Ovary (tissue), 10 donors: ENCODE results near the gene ZNF296. TPM values are rescaled to one million over a fixed set of nuclear protein-coding genes. Genes with fewer than 3 reads are reported as not detected.

Experiments used
- DNase-seq, 5 donors: peaks; one replicate each; pipeline ENCODE4 v3.0.0-alpha.2; 2019 to 2020
- H3K27ac ChIP-seq, 2 donors: fragments of 200-600 bp; one replicate each; pipeline versions ENCODE4 v1.5.1 to v1.8.0; 2019 to 2022
- H3K27me3 ChIP-seq: fragments of 200-600 bp; one replicate; pipeline ENCODE4 v1.8.0; 2022
- H3K36me3 ChIP-seq: fragments of 200-600 bp; sonication (generic); one replicate; pipeline ENCODE4 v1.5.1; 2019
- H3K4me1 ChIP-seq: one replicate; pipeline ENCODE4 v1.8.1; 2013; ENCODE audit warnings: mild to moderate bottlenecking, moderate library complexity; ENCODE audit not compliant: insufficient read depth
- H3K4me3 ChIP-seq: fragments of 200-600 bp; sonication (generic); one replicate; pipeline ENCODE4 v1.5.1; 2017
- H3K9me3 ChIP-seq, 2 donors: fragments of 200-600 bp in 1 of 2; sonication (generic) in 1 of 2; one replicate each; pipeline versions ENCODE4 v1.5.1 to v1.8.1; 2013 to 2019; ENCODE audit warnings: mild to moderate bottlenecking in 1 of 2, moderate library complexity in 1 of 2
- EP300 ChIP-seq: sonication (generic); formaldehyde crosslinking; IDR thresholded peaks from one replicate; pipeline ENCODE4 v1.6.1; 2017; ENCODE audit warnings: antibody characterized with exemption
- POLR2A ChIP-seq: fragments of 450-650 bp; IDR thresholded peaks from one replicate; pipeline ENCODE4 v1.6.1; 2017; ENCODE audit warnings: antibody characterized with exemption, mild to moderate bottlenecking, moderate library complexity
- WGBS, 3 donors: extraction: QIAGEN DNeasy Blood & Tissue Kit in 1 of 3; methylation state at CpG; one replicate each; pipeline versions ENCODE4 v1.1.5 to v1.1.7; 2013 to 2017; 5-methylcytosine and 5-hydroxymethylcytosine counted together
- intact Hi-C, 4 donors: fragments of 100-400 bp; cut with DNase I; formaldehyde crosslinking; loops; one replicate each; pipeline versions ENCODE4 v1.11.0 to v1.15.1; 2022 to 2023
- long read RNA-seq, 3 donors: library from polyadenylated mRNA in 2 of 3; unstranded in 2 of 3; transcript quantifications; one replicate each; pipeline ENCODE4 v2.0.0 and lab custom pipeline, GENCODE V29; 2021 to 2026
- polyA plus RNA-seq, 2 donors: library from polyadenylated mRNA; stranded (reverse); fragments of 200-250 nt in 1 of 2; fragments of 350-450 nt in 1 of 2; fragmentation: Illumina TruSeq in 1 of 2; extraction: RNeasy Lipid Tissue Mini Kit (QIAGEN cat#74804) in 1 of 2; gene quantifications; one replicate each; pipeline ENCODE4 v1.2.3, GENCODE V29; 2013 to 2014
- total RNA-seq, 7 donors: library from RNA; depleted of rRNA in 2 of 7; stranded (reverse); fragments of >200 nt in 2 of 7; fragmentation: NEBNext Ultra II Directional in 3 of 7; extraction: Animal tissue kit (Norgen Biotek cat#: 25700) in 3 of 7; gene quantifications; one replicate each; pipeline versions ENCODE4 v1.1.0 to v1.2.4, GENCODE V29; 2016 to 2023
- TF ChIP-seq, protein P1 (sequence below), 3 donors: fragments of 450-650 bp in 2 of 3; fragments of 200-600 bp in 1 of 3; IDR thresholded peaks; one replicate each; pipeline versions ENCODE4 v1.5.1 to v1.8.0; 2016 to 2022; ENCODE audit warnings: antibody characterized with exemption in 3 of 3, mild to moderate bottlenecking in 1 of 3
- donor health status: DM: no; HTN: no; CAD: no; lungs with moderate emphysema.
- donor health status: DM: no; HTN: no; CAD: no.
- donor health status: Bipolar disorder and iron deficiency.
- donor health status: DM: yes; HTN: yes; CAD: no.
- donor health status: DM: no; HTN: no; CAD: no.
- donor health status: DM: yes; HTN: yes; CAD: no.

Gene ZNF296
- 1 to 10 TPM in 1 of 7 donors, under 1 TPM in 6; 0.24 to 2.4 (median 0.52) TPM for total RNA-seq
- polyA plus RNA-seq: under 1 TPM in 1 of 2 donors, not detected in 1; 0.29 TPM
- long read RNA-seq, donor 1: 0 reads
- long read RNA-seq, donor 2, partial matches to known transcripts: 0 of 3 reads
- long read RNA-seq, donor 2, other reads (novel, unspliced or antisense): 0 of 3 reads
- long read RNA-seq, donor 3: 0 reads

DNA sequence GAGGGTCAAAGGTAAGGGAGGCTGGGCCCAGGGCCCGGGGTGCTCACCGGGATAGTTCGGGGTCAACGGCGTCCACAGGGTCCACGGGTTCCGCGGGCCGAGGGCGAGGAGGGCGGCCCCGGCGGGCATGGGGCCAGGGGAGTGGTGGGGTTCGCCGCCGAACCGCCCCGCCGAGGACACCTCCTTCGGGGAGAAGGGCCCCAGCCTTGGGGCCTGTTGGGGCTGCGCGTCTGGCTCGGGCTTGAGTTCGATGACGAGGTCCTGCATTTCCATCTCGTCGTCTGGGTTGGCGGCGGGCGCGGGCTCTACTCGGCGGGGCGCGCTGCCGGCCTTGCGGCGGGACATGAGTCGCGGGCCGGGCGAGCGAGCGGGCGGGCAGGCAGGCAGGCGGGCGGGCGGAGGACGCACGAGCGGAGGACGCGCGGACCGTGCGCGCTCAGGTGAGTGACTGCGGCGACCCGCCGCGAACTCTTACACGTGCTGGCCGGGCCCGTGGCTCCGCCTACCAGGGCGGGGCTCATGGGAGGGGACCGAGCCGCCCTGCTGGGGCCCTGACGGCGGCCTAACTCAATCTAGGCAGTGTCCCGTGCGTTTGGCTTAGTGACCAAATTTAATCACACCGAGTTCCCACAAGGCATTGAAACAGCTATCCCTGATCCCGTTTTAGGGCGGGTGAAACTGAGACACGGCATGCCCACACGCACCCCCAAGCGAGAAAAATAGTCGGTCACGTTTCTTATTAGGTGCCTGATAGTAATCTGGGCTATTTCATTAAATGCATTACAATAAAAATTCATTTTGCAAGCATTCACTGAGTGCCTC, at the start of gene ZNF296:
Gene ZNF296, minus strand, starts transcription at position 450 of the 822 bp plus-strand sequence. Its CDS starts 105 bp downstream, at position 345.
- H3K27me3 ChIP-seq: no peaks in the 10 kb centered on the region
- intact Hi-C loops: no loop called here
- H3K9me3 ChIP-seq: no peaks in the 10 kb centered on the region
- 2 to 3% (median 3%) methylated on average over 45 to 81 of the region's 81 CpGs for WGBS, 3 donors
- DNase-seq: peak in 2 of 5 donors; percentile 50 to 57
- H3K4me1 ChIP-seq: peaks cover 6% of the 10 kb centered on the region
- H3K27ac ChIP-seq: no peak within 1 kb of the TSS
- no peaks in the 10 kb centered on the region for H3K36me3 ChIP-seq
- H3K4me3 ChIP-seq: peak within 1 kb of the TSS; percentile 36
- TF ChIP-seq EP300 (no peak), POLR2A (no peak)
- TF ChIP-seq, protein P1, sequence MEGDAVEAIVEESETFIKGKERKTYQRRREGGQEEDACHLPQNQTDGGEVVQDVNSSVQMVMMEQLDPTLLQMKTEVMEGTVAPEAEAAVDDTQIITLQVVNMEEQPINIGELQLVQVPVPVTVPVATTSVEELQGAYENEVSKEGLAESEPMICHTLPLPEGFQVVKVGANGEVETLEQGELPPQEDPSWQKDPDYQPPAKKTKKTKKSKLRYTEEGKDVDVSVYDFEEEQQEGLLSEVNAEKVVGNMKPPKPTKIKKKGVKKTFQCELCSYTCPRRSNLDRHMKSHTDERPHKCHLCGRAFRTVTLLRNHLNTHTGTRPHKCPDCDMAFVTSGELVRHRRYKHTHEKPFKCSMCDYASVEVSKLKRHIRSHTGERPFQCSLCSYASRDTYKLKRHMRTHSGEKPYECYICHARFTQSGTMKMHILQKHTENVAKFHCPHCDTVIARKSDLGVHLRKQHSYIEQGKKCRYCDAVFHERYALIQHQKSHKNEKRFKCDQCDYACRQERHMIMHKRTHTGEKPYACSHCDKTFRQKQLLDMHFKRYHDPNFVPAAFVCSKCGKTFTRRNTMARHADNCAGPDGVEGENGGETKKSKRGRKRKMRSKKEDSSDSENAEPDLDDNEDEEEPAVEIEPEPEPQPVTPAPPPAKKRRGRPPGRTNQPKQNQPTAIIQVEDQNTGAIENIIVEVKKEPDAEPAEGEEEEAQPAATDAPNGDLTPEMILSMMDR (IDR thresholded peaks at IDR 0.05): no peak

DNA sequence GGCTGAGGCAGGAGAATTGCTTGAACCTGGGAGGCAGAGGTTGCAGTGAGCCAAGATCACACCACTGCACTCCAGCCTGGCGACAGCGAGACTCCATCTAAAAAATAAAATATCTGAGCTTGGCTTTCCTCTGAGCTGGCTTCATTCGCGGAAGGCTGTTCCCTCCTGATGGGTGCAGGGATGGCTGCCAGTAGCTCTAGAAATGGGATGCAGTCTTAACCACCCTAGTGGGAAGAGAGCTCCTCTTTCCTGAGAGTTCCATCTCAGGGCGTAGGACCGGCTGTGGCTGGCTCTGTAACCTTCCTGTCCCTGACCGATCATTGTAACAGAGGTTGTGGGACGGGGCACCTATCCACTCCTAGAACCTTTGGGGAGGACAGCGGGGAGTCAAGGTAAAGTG, 49.1 kb upstream of the ZNF296 start:
- no peak overlapping the region for H3K4me3 ChIP-seq
- no peak for DNase-seq
- H3K36me3 ChIP-seq: no peaks in the 10 kb centered on the region
- H3K27me3 ChIP-seq: no peaks in the 10 kb centered on the region
- H3K27ac ChIP-seq: no peak overlapping the region
- intact Hi-C loops: no loop called here
- H3K4me1 ChIP-seq: no peaks in the 10 kb centered on the region
- WGBS, 3 donors: 94 to 96% (median 95%) methylated on average over 9 of the region's 9 CpGs
- TF ChIP-seq EP300 (no peak), POLR2A (no peak)
- TF ChIP-seq, protein P1 (IDR thresholded peaks at IDR 0.05): no peak
- H3K9me3 ChIP-seq: no peaks in the 10 kb centered on the region

DNA sequence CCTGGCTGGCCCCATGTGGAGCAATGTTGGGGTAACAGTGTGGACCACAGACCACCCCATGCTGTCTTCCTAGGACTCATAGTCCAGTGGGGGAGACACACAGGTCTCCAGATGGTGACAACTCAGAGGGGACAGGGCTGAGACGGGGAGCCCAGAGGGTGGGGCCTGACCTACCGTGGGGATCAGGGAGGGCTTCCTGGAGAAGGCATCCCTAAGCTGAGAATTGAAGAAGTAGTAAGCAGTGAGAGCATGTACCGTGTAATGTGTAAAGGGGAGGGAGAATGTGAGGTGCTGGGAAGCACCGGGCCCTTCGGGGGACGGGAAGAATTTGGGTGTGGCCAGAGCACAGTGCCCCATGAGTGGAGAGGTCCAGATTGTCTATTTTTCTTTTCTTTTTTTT, 47.7 kb upstream of the ZNF296 start:
- WGBS, 3 donors: 85 to 93% (median 87%) methylated on average over 6 of the region's 6 CpGs
- H3K4me3 ChIP-seq: no peak overlapping the region
- DNase-seq: no peak
- intact Hi-C loops: no loop called here
- no peaks in the 10 kb centered on the region for H3K9me3 ChIP-seq
- TF ChIP-seq, protein P1 (IDR thresholded peaks at IDR 0.05): no peak
- TF ChIP-seq POLR2A: no peak
- no peak for TF ChIP-seq EP300
- no peaks in the 10 kb centered on the region for H3K27me3 ChIP-seq
- H3K36me3 ChIP-seq: no peaks in the 10 kb centered on the region
- H3K27ac ChIP-seq: no peak overlapping the region
- H3K4me1 ChIP-seq: no peaks in the 10 kb centered on the region

DNA sequence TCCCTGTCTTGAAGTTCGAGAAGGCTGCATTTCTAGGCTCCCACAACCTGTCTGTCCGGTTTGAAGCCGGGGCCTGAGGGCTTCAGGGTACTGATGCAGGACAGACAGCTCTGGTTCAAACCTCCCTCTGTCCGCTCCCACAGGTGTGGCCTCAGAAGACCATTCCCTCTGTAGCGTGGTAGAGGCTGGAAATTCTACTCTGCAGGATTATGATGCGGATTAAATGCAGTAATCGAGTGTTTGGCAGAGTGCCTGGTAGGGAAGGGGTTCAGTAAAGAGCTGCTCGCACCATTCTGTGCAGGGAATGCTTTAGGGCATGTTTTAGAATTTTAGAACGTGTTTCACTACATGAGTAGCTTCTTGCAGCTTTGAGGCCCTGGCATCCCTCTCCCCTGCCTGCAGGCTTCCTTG, 47.2 kb upstream of the ZNF296 start:
- H3K27ac ChIP-seq: no peak overlapping the region

DNA sequence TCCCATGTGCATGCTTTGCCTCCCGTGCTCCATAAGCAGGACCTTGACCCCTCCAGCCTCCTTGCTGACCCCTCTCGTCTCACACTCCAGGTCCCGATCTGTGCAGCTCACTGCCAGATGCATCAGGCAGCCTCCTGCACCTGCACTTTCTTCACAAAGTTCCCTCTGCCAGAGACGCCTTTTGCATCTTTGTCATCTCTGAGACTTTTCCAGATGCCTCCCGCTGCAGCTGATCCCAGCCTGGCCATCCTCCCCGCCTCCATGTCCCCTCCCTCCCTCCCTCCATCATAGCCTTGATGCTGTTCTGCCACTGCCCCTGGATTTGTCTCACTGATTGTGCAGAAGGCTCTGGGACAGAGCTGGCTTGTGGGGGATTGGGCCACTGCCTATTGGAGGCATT, 46.6 kb upstream of the ZNF296 start:
- Histone ChIP-seq H3K9me3 (no peaks in the 10 kb centered on the region), H3K4me1 (no peaks in the 10 kb centered on the region), H3K27me3 (no peaks in the 10 kb centered on the region), H3K36me3 (no peaks in the 10 kb centered on the region), H3K27ac (no peak overlapping the region), H3K4me3 (no peak overlapping the region)
- WGBS, 3 donors: 54 to 71% (median 57%) methylated on average over 6 of the region's 6 CpGs
- DNase-seq: no peak
- TF ChIP-seq, protein P1 (IDR thresholded peaks at IDR 0.05): no peak
- no peak for TF ChIP-seq EP300
- no peak for TF ChIP-seq POLR2A
- intact Hi-C loops: loop anchor here in 1 of 4 donors (2.0 kb wide), 1 partner anchor 66 kb away; no protein-coding TSS in a partner anchor

More for the DNA sequence above, 47.2 kb upstream of the ZNF296 start:
- intact Hi-C loops: loop anchor here in 1 of 4 donors (2.0 kb wide), 1 partner anchor 65 kb away; no protein-coding TSS in a partner anchor
- TF ChIP-seq POLR2A: no peak
- no peaks in the 10 kb centered on the region for H3K4me1 ChIP-seq
- H3K4me3 ChIP-seq: no peak overlapping the region
- H3K27me3 ChIP-seq: no peaks in the 10 kb centered on the region
- H3K9me3 ChIP-seq: no peaks in the 10 kb centered on the region
- 65 to 69% (median 68%) methylated on average over 9 of the region's 9 CpGs for WGBS, 3 donors
- no peak for DNase-seq
- no peaks in the 10 kb centered on the region for H3K36me3 ChIP-seq
